ENCODE measurements around the gene CSK. TPM values are rescaled to one million over a fixed set of nuclear protein-coding genes. Genes with fewer than 3 reads are reported as not detected.
A peak's percentile ranks its signal among the peaks of the same experiment; 100 is the strongest.

The CSK gene
- total RNA-seq, 2 experiments from 2014 or later, result 114 to 118 TPM

DNA sequence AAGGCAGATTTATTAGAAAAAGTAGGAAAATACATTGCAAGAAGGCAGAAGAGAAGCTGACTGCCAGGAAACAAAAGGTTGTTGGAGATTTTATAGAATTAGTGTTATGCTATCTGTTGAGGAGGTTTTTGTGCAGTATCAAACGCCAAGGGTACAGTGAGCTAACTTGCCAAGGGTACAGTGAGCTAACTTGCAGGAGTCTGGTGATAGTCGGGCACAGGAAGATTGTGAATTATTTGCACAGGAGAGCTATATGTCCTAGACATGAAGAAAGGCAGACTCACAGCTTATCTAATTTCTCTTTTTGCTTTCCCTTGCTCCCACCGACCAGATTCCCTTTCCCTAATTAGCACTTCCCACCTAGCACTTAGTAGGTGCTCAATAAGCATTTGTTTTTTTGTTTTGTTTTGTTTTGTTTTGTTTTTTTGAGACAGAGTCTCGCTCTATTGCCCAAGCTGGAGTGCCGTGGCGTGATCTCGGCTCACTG is 2.7 kb upstream of the CSK start:
- Mint-ChIP-seq H3K4me3 (peak overlapping the region; percentile 89), H3K4me1 (ENCODE audit: low read depth) (peaks cover 69% of the 10 kb centered on the region), H3K27me3 (no peaks in the 10 kb centered on the region), H3K9me3 (no peaks in the 10 kb centered on the region), H3K36me3 (ENCODE audit: low read depth) (peaks cover 17% of the 10 kb centered on the region), H3K27ac (peak overlapping the region; percentile 94)
- peak in 3 of 14 experiments; percentile 8 to 40 (median 35) for DNase-seq
- H3K27ac ChIP-seq (ENCODE audit: low read depth in 1 of 2, low read length in 2 of 2), result peak overlapping the region; percentile 81 to 93
- H3K4me3 ChIP-seq (ENCODE audit: low read length), result no peak overlapping the region
- ChIA-PET CTCF (interaction anchor here (1.2 to 9.5 kb wide), 5 partner anchors 8 to 17 kb away, joined by 4 to 231 read pairs (median 38); no protein-coding TSS in a partner anchor), POLR2A (interaction anchor here (0.7 to 33.5 kb wide), 8 partner anchors 0 to 178 kb away, joined by 3 to 925 read pairs (median 4); partner anchors contain the start of genes COX5A, CSK, RPP25 and SCAMP2)
- TF ChIP-seq, protein P1, sequence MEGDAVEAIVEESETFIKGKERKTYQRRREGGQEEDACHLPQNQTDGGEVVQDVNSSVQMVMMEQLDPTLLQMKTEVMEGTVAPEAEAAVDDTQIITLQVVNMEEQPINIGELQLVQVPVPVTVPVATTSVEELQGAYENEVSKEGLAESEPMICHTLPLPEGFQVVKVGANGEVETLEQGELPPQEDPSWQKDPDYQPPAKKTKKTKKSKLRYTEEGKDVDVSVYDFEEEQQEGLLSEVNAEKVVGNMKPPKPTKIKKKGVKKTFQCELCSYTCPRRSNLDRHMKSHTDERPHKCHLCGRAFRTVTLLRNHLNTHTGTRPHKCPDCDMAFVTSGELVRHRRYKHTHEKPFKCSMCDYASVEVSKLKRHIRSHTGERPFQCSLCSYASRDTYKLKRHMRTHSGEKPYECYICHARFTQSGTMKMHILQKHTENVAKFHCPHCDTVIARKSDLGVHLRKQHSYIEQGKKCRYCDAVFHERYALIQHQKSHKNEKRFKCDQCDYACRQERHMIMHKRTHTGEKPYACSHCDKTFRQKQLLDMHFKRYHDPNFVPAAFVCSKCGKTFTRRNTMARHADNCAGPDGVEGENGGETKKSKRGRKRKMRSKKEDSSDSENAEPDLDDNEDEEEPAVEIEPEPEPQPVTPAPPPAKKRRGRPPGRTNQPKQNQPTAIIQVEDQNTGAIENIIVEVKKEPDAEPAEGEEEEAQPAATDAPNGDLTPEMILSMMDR (IDR thresholded peaks at IDR 0.05), result no peak
- no peaks in the 10 kb centered on the region for H3K9me3 ChIP-seq (ENCODE audit: control insufficient read depth in 1 of 2, insufficient read depth in 1 of 2, low read length in 2 of 2)
- intact Hi-C loops (cut with DNase I, micrococcal nuclease), result no loop called here
- H3K27me3 ChIP-seq (ENCODE audit: control insufficient read depth in 1 of 2, insufficient read depth in 2 of 2, low read length in 2 of 2), result no peaks in the 10 kb centered on the region
- peaks cover 86% of the 10 kb centered on the region for H3K4me1 ChIP-seq (ENCODE audit: insufficient read depth, low read length)
- H3K36me3 ChIP-seq (ENCODE audit: insufficient read depth, low read length), result no peaks in the 10 kb centered on the region
- ATAC-seq (ENCODE audit: poor library complexity), result no peak

DNA sequence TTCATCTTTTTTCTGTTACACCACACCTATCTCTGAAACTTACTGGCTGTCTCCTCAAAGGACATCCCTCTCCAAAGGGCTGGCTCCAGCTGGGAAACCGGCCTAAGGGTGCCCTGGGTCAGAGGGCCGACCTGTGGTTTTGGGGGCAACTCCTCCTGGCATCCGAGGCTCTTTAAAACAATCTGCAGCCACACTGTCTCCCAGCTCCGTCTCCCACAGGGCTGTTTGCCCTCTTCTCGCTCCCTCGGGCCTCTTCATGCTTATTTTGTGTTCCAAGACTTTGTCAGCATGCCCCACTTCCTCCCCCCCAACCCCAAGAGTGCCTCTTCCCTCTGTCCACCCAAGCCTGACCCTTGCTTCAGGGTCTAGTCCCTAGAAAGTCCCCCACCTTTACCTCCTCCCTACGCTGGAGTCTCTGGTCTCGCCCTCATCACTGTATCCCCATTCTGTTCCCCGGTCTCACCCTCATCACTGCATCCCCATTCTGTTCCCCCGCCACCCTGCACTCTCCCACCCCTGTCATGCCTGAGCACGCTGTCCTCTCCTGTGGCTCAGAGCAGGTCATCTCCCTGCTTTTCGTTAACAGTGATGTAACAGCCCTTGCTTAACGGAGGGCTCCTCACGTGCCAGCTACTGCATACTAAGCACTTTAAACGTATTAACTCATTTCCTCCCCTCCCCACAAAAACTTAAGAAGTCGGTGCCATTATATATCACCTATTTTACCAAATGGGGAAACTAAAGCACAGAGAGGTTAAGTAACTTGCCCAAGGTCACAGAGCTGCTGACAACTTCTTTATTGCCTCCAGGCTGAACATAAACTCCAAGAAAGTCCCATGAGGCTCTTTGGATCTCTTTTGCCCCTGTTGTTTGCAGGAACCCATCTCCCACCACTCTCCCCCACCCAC is 1.1 kb upstream of the CSK start:
- Histone ChIP-seq H3K36me3 (ENCODE audit: insufficient read depth, low read length) (peaks cover 11% of the 10 kb centered on the region), H3K27me3 (ENCODE audit: control insufficient read depth in 1 of 2, insufficient read depth in 2 of 2, low read length in 2 of 2) (no peaks in the 10 kb centered on the region), H3K9me3 (ENCODE audit: control insufficient read depth in 1 of 2, insufficient read depth in 1 of 2, low read length in 2 of 2) (no peaks in the 10 kb centered on the region), H3K4me3 (ENCODE audit: low read length) (peak overlapping the region; percentile 60), H3K27ac (ENCODE audit: low read depth in 1 of 2, low read length in 2 of 2) (peak overlapping the region; percentile 84 to 93), H3K4me1 (ENCODE audit: insufficient read depth, low read length) (peaks cover 88% of the 10 kb centered on the region)
- peak overlapping the region; percentile 94 for H3K27ac Mint-ChIP-seq
- H3K27me3 Mint-ChIP-seq, result no peaks in the 10 kb centered on the region
- TF ChIP-seq, protein P1 (IDR thresholded peaks at IDR 0.05), result no peak
- peak in 7 of 14 experiments; percentile 41 to 88 (median 66) for DNase-seq
- no peaks in the 10 kb centered on the region for H3K9me3 Mint-ChIP-seq
- ChIA-PET CTCF (interaction anchor here (0.9 to 9.5 kb wide), 7 partner anchors 7 to 160 kb away, joined by 4 to 231 read pairs (median 37); partner anchors contain the start of gene COX5A), POLR2A (interaction anchor here (0.7 to 33.5 kb wide), 11 partner anchors 2 to 671 kb away, joined by 3 to 925 read pairs (median 4); partner anchors contain the start of genes CLK3, COX5A, CSK and FAM219B)
- peaks cover 69% of the 10 kb centered on the region for H3K4me1 Mint-ChIP-seq (ENCODE audit: low read depth)
- H3K36me3 Mint-ChIP-seq (ENCODE audit: low read depth), result peaks cover 24% of the 10 kb centered on the region
- intact Hi-C loops (cut with DNase I, micrococcal nuclease), result loop anchor here (1.0 to 10.0 kb wide), 11 partner anchors 9 to 786 kb away; partner anchors contain the start of genes C15orf39 (in 2 of the 2), ARID3B (in 1 of the 2), COX5A (in 1 of the 2) and PML (in 1 of the 2)
- peak overlapping the region; percentile 89 for H3K4me3 Mint-ChIP-seq
- peak; percentile 24 for ATAC-seq (ENCODE audit: poor library complexity)

Data from CD4-positive, alpha-beta T cell (primary cell).